ENCODE data around the gene GPC2.

DNA sequence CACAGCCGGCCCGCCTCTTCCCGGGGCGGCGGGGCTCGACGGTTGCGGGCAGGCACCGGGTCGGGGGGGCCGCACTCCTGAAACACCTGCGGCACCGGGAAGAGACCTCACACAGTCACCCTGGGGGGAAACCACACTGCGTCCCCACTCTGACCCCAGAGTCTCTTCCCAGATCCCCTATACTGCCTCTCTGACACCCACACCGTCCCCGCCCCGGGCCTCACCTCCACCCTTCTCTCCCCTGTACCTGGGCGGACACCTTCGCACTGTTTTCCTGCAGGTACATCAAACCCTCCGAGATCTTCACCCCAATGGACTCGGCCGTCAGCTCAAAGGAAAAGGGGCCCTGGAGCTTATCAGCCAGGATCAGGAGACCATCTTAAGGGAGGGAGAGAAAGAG, 5.3 kb downstream of the GPC2 start:
- TF ChIP-seq POLR2A (IDR thresholded peaks at IDR 0.05) = no peak
- TF ChIP-seq, protein P1, sequence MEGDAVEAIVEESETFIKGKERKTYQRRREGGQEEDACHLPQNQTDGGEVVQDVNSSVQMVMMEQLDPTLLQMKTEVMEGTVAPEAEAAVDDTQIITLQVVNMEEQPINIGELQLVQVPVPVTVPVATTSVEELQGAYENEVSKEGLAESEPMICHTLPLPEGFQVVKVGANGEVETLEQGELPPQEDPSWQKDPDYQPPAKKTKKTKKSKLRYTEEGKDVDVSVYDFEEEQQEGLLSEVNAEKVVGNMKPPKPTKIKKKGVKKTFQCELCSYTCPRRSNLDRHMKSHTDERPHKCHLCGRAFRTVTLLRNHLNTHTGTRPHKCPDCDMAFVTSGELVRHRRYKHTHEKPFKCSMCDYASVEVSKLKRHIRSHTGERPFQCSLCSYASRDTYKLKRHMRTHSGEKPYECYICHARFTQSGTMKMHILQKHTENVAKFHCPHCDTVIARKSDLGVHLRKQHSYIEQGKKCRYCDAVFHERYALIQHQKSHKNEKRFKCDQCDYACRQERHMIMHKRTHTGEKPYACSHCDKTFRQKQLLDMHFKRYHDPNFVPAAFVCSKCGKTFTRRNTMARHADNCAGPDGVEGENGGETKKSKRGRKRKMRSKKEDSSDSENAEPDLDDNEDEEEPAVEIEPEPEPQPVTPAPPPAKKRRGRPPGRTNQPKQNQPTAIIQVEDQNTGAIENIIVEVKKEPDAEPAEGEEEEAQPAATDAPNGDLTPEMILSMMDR (IDR thresholded peaks at IDR 0.05) = no peak
- TF ChIP-seq POLR2AphosphoS5 (IDR thresholded peaks at IDR 0.05) = no peak

Measured in gastroesophageal sphincter (tissue), 3 donors.